SK-N-SH treated with all-trans-retinoic acid at 6 μM for 48 hours (cell line): ENCODE measurements around the gene SLC25A17.

Experiments
- ATAC-seq: fragments of 200-7000 bp; cut with Tn5 transposase; 3 replicates; pipeline ENCODE4 v1.9.1; 2020; ENCODE audit warnings: mild to moderate bottlenecking, moderate library complexity
- CREB5 ChIP-seq: fragments of 250-450 bp; sonication (Bioruptor Pico); IDR thresholded peaks from 2 replicates; pipeline ENCODE4 v1.5.1; 2020; ENCODE audit warnings: low read depth, mild to moderate bottlenecking, moderate library complexity
- CSDC2 ChIP-seq: fragments of 250-450 bp; sonication (Bioruptor Pico); IDR thresholded peaks from 2 replicates; pipeline ENCODE4 v1.5.0; 2020; ENCODE audit warnings: mild to moderate bottlenecking, moderate library complexity
- CSRNP3 ChIP-seq: fragments of 250-450 bp; sonication (Bioruptor Pico); IDR thresholded peaks from 2 replicates; pipeline ENCODE4 v1.5.1; 2021; ENCODE audit warnings: mild to moderate bottlenecking, moderate library complexity
- ESRRG ChIP-seq: fragments of 250-450 bp; sonication (Bioruptor Pico); IDR thresholded peaks from 2 replicates; pipeline ENCODE4 v1.6.1; 2021; ENCODE audit warnings: mild to moderate bottlenecking
- ISL1 ChIP-seq: fragments of 250-450 bp; sonication (Bioruptor Pico); IDR thresholded peaks from 2 replicates; pipeline ENCODE4 v2.1.2; 2022; ENCODE audit warnings: mild to moderate bottlenecking, moderate library complexity
- OSR1 ChIP-seq: fragments of 250-450 bp; sonication (Bioruptor Pico); IDR thresholded peaks from 2 replicates; pipeline ENCODE4 v1.8.0; 2022; ENCODE audit warnings: moderate library complexity, mild to moderate bottlenecking, inconsistent platforms
- PATZ1 ChIP-seq: fragments of 250-450 bp; sonication (Bioruptor Pico); IDR thresholded peaks from 2 replicates; pipeline ENCODE4 v1.8.0; 2020; ENCODE audit warnings: mild to moderate bottlenecking, moderate library complexity, borderline replicate concordance
- POU6F1 ChIP-seq: fragments of 250-450 bp; sonication (Bioruptor Pico); IDR thresholded peaks from 2 replicates; pipeline ENCODE4 v1.8.0; 2021; ENCODE audit warnings: low read depth, mild to moderate bottlenecking, moderate library complexity, borderline replicate concordance
- PPARA ChIP-seq: fragments of 250-450 bp; sonication (Bioruptor Pico); IDR thresholded peaks from 2 replicates; pipeline ENCODE4 v1.5.0; 2020; ENCODE audit warnings: mild to moderate bottlenecking, borderline replicate concordance
- RARB ChIP-seq: fragments of 250-450 bp; sonication (Bioruptor Pico); IDR thresholded peaks from 2 replicates; pipeline ENCODE4 v1.8.0; 2021; ENCODE audit warnings: mild to moderate bottlenecking, moderate library complexity
- TCF4 ChIP-seq: fragments of 250-450 bp; sonication (Bioruptor Pico); IDR thresholded peaks from 2 replicates; pipeline ENCODE4 v1.8.0; 2021; ENCODE audit warnings: mild to moderate bottlenecking, moderate library complexity, borderline replicate concordance
- TOX ChIP-seq: fragments of 250-450 bp; sonication (Bioruptor Pico); IDR thresholded peaks from 2 replicates; pipeline ENCODE4 v1.8.0; 2021; ENCODE audit warnings: mild to moderate bottlenecking, moderate library complexity, borderline replicate concordance
- TSHZ2 ChIP-seq: fragments of 250-450 bp; sonication (Bioruptor Pico); IDR thresholded peaks from 2 replicates; pipeline ENCODE4 v1.5.0; 2020; ENCODE audit warnings: mild to moderate bottlenecking, moderate library complexity
- ZC3H10 ChIP-seq: fragments of 250-450 bp; sonication (Bioruptor Pico); IDR thresholded peaks from 2 replicates; pipeline ENCODE4 v1.5.1; 2021; ENCODE audit warnings: mild to moderate bottlenecking, moderate library complexity
- ZFP30 ChIP-seq: fragments of 450-650 bp; formaldehyde crosslinking; IDR thresholded peaks from 2 replicates; pipeline ENCODE4 v1.5.0; 2022; ENCODE audit warnings: mild to moderate bottlenecking, moderate library complexity
- ZNF565 ChIP-seq: fragments of 450-650 bp; formaldehyde crosslinking; conservative IDR thresholded peaks from 2 replicates; pipeline ENCODE4 v1.5.0; 2020; ENCODE audit warnings: low read depth, mild to moderate bottlenecking, moderate library complexity
- ZNF70 ChIP-seq: fragments of 450-650 bp; formaldehyde crosslinking; IDR thresholded peaks from 2 replicates; pipeline ENCODE4 v1.5.0; 2020; ENCODE audit warnings: mild to moderate bottlenecking, moderate library complexity

SLC25A17 gene

GRCh38 chr22:40751250-40751649 lies 67.9 kb downstream of the SLC25A17 start (continued):
- TF ChIP-seq CSRNP3 (CRISPR knock-in tag) = no peak
- no peak for TF ChIP-seq ZC3H10 (CRISPR knock-in tag)

GRCh38 chr22:40749829-40750228 lies 69.3 kb downstream of the SLC25A17 start:
- TF ChIP-seq CSRNP3 (CRISPR knock-in tag) (no peak), TCF4 (CRISPR knock-in tag) (no peak), RARB (CRISPR knock-in tag) (no peak), PPARA (CRISPR knock-in tag) (no peak), POU6F1 (CRISPR knock-in tag) (no peak), CREB5 (CRISPR knock-in tag) (no peak), ESRRG (CRISPR knock-in tag) (no peak), ZC3H10 (CRISPR knock-in tag) (no peak), ZFP30 (CRISPR knock-in tag) (no peak), ZNF70 (CRISPR knock-in tag) (no peak), TSHZ2 (CRISPR knock-in tag) (no peak), ZNF565 (CRISPR knock-in tag) (no peak), CSDC2 (no peak), TOX (CRISPR knock-in tag) (no peak), ISL1 (CRISPR knock-in tag) (no peak), PATZ1 (CRISPR knock-in tag) (no peak), OSR1 (CRISPR knock-in tag) (no peak)

GRCh38 chr22:40748388-40749355 lies 70.5 kb downstream of the SLC25A17 start:
- ATAC-seq = no peak
- no peak for TF ChIP-seq ZC3H10 (CRISPR knock-in tag)

More at GRCh38 chr22:40749829-40750228, 69.3 kb downstream of the SLC25A17 start:
- no peak for ATAC-seq
